GM12878 (cell line): ENCODE data around the gene KLRG1.

Source experiments
- BCL11A ChIP-seq: IDR thresholded peaks from 2 replicates; pipeline ENCODE4 v1.6.1; 2011; ENCODE audit warnings: low read depth, low read length
- LARP7 ChIP-seq: fragments of 450-650 bp; IDR thresholded peaks from 2 replicates; pipeline ENCODE4 v1.6.1; 2017; ENCODE audit warnings: mild to moderate bottlenecking
- NR2C2 ChIP-seq: IDR thresholded peaks from 2 replicates; pipeline ENCODE4 v1.6.1; 2011; ENCODE audit warnings: borderline replicate concordance, low read depth; ENCODE audit not compliant: control insufficient read depth, insufficient read length
- ZSCAN29 ChIP-seq: fragments of 450-650 bp; IDR thresholded peaks from 2 replicates; pipeline ENCODE4 v1.6.1; 2017; ENCODE audit warnings: mild to moderate bottlenecking, moderate library complexity
- TF ChIP-seq, protein P1 (sequence below), 3 experiments: IDR thresholded peaks in 2 of 3; conservative IDR thresholded peaks in 1 of 3; 2 replicates each; pipeline ENCODE4 v1.5.1; 2011; ENCODE audit warnings: low read depth in 3 of 3, low read length in 3 of 3, mild to moderate bottlenecking in 3 of 3, control low read depth in 2 of 3, moderate library complexity in 2 of 3, inconsistent platforms in 1 of 3, mixed read lengths in 1 of 3; ENCODE audit not compliant: control insufficient read depth in 2 of 3, insufficient read depth in 1 of 3; ENCODE audit errors: extremely low read depth in 1 of 3
- TF ChIP-seq, protein P2 (sequence below): fragments of 450-650 bp; IDR thresholded peaks from 2 replicates; pipeline ENCODE4 v1.6.1; 2018; ENCODE audit warnings: mild to moderate bottlenecking, low read depth, moderate library complexity; ENCODE audit not compliant: partially characterized antibody

- no peak for TF ChIP-seq ZSCAN29
- no peak for TF ChIP-seq BCL11A
- TF ChIP-seq, protein P1, sequence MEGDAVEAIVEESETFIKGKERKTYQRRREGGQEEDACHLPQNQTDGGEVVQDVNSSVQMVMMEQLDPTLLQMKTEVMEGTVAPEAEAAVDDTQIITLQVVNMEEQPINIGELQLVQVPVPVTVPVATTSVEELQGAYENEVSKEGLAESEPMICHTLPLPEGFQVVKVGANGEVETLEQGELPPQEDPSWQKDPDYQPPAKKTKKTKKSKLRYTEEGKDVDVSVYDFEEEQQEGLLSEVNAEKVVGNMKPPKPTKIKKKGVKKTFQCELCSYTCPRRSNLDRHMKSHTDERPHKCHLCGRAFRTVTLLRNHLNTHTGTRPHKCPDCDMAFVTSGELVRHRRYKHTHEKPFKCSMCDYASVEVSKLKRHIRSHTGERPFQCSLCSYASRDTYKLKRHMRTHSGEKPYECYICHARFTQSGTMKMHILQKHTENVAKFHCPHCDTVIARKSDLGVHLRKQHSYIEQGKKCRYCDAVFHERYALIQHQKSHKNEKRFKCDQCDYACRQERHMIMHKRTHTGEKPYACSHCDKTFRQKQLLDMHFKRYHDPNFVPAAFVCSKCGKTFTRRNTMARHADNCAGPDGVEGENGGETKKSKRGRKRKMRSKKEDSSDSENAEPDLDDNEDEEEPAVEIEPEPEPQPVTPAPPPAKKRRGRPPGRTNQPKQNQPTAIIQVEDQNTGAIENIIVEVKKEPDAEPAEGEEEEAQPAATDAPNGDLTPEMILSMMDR (IDR thresholded peaks at IDR 0.05 in 2 of 3, conservative IDR thresholded peaks at IDR 0.05 in 1 of 3; ENCODE audit: control insufficient read depth in 2 of 3, extremely low read depth in 1 of 3, insufficient read depth in 1 of 3, low read depth in 3 of 3, low read length in 3 of 3) = no peak
- TF ChIP-seq LARP7 = no peak
- TF ChIP-seq, protein P2, sequence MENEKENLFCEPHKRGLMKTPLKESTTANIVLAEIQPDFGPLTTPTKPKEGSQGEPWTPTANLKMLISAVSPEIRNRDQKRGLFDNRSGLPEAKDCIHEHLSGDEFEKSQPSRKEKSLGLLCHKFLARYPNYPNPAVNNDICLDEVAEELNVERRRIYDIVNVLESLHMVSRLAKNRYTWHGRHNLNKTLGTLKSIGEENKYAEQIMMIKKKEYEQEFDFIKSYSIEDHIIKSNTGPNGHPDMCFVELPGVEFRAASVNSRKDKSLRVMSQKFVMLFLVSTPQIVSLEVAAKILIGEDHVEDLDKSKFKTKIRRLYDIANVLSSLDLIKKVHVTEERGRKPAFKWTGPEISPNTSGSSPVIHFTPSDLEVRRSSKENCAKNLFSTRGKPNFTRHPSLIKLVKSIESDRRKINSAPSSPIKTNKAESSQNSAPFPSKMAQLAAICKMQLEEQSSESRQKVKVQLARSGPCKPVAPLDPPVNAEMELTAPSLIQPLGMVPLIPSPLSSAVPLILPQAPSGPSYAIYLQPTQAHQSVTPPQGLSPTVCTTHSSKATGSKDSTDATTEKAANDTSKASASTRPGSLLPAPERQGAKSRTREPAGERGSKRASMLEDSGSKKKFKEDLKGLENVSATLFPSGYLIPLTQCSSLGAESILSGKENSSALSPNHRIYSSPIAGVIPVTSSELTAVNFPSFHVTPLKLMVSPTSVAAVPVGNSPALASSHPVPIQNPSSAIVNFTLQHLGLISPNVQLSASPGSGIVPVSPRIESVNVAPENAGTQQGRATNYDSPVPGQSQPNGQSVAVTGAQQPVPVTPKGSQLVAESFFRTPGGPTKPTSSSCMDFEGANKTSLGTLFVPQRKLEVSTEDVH = no peak
- no peak for TF ChIP-seq NR2C2
Measured at GRCh38 chr12:8943565-8944186, 45.7 kb upstream of the KLRG1 start.
